DOHH2 (cell line): ENCODE data around the gene GALNT2.

Experiments
- H3F3A ChIP-seq: fragments of 200-600 bp; sonication (generic), shearing (Covaris generic); 2 replicates; pipeline ENCODE4 v1.6.0; 2016; ENCODE audit warnings: antibody characterized with exemption, mild to moderate bottlenecking; ENCODE audit not compliant: control insufficient read depth, insufficient read depth
- H3K27ac ChIP-seq: fragments of 200-600 bp; sonication (generic); 2 replicates; pipeline ENCODE4 v1.5.1; 2014; ENCODE audit warnings: low read depth, mild to moderate bottlenecking, low read length, moderate library complexity
- H3K27me3 ChIP-seq: fragments of 200-600 bp; sonication (generic); 2 replicates; pipeline ENCODE4 v1.6.1; 2014; ENCODE audit warnings: mild to moderate bottlenecking, low read length, mixed read lengths; ENCODE audit not compliant: control insufficient read depth
- H3K36me3 ChIP-seq: fragments of 200-600 bp; sonication (generic); 2 replicates; pipeline ENCODE4 v1.6.1; 2014; ENCODE audit warnings: mild to moderate bottlenecking, low read length, moderate library complexity, mixed read lengths; ENCODE audit not compliant: control insufficient read depth
- H3K4me1 ChIP-seq: fragments of 200-600 bp; sonication (generic); 2 replicates; pipeline ENCODE4 v1.6.1; 2014; ENCODE audit warnings: mild to moderate bottlenecking, low read length, mixed read lengths; ENCODE audit not compliant: control insufficient read depth
- H3K4me2 ChIP-seq: fragments of 200-600 bp; sonication (generic); 2 replicates; pipeline ENCODE4 v1.6.0; 2014; ENCODE audit warnings: mild to moderate bottlenecking, low read length, moderate library complexity
- H3K4me3 ChIP-seq: fragments of 200-600 bp; sonication (generic); 2 replicates; pipeline ENCODE4 v1.5.1; 2014; ENCODE audit warnings: mild to moderate bottlenecking, low read length, mixed read lengths
- H3K79me2 ChIP-seq: fragments of 200-600 bp; sonication (generic); 2 replicates; pipeline ENCODE4 v1.6.1; 2014; ENCODE audit warnings: mild to moderate bottlenecking, low read length, mixed read lengths; ENCODE audit not compliant: control insufficient read depth
- H3K9me2 ChIP-seq: fragments of 200-600 bp; sonication (generic); replicated peaks from 2 replicates; pipeline ENCODE4 v1.6.1; 2014; ENCODE audit warnings: mild to moderate bottlenecking, low read length, mixed read lengths; ENCODE audit not compliant: control insufficient read depth
- H3K9me3 ChIP-seq: fragments of 200-600 bp; sonication (generic); 2 replicates; pipeline ENCODE4 v1.6.1; 2014; ENCODE audit warnings: antibody characterized with exemption, low read length, mixed read lengths; ENCODE audit not compliant: control insufficient read depth, insufficient read depth
- H4K20me1 ChIP-seq: fragments of 200-600 bp; sonication (generic); 2 replicates; pipeline ENCODE4 v1.6.0; 2014; ENCODE audit warnings: low read depth, mild to moderate bottlenecking, antibody characterized with exemption, low read length, moderate library complexity; ENCODE audit not compliant: control insufficient read depth, insufficient read depth
- CTCF ChIP-seq: fragments of 200-600 bp; sonication (generic); IDR thresholded peaks from one replicate; pipeline ENCODE4 v1.5.1; 2014; ENCODE audit warnings: antibody characterized with exemption, mild to moderate bottlenecking, low read depth, low read length; ENCODE audit not compliant: poor library complexity, severe bottlenecking
- EZH2phosphoT487 ChIP-seq: fragments of 200-600 bp; sonication (generic); IDR thresholded peaks from 2 replicates; pipeline ENCODE4 v1.6.1; 2017; ENCODE audit warnings: borderline replicate concordance, mild to moderate bottlenecking, antibody characterized with exemption, low read length, moderate library complexity, mixed read lengths

Gene GALNT2

GRCh38 chr1:230061801-230062200 lies 5.2 kb upstream of the GALNT2 start:
- no peaks in the 10 kb centered on the region for H3K36me3 ChIP-seq
- no peaks in the 10 kb centered on the region for H3F3A ChIP-seq
- peaks cover 12% of the 10 kb centered on the region for H3K4me1 ChIP-seq
- no peak overlapping the region for H3K4me2 ChIP-seq
- no peaks in the 10 kb centered on the region for H4K20me1 ChIP-seq
- 0 out of 2 replicates have a peak, but pooled peaks cover 6% of the 10 kb centered on the region for H3K27me3 ChIP-seq
- no peak overlapping the region for H3K4me3 ChIP-seq
- no peak for TF ChIP-seq CTCF
- no peak for TF ChIP-seq EZH2phosphoT487
- H3K9me2 ChIP-seq = no peaks in the 10 kb centered on the region
- peaks cover 11% of the 10 kb centered on the region; the same call in 1 of the 2 replicates for H3K9me3 ChIP-seq
- H3K79me2 ChIP-seq = no peaks in the 10 kb centered on the region
- H3K27ac ChIP-seq = no peak overlapping the region

DNA sequence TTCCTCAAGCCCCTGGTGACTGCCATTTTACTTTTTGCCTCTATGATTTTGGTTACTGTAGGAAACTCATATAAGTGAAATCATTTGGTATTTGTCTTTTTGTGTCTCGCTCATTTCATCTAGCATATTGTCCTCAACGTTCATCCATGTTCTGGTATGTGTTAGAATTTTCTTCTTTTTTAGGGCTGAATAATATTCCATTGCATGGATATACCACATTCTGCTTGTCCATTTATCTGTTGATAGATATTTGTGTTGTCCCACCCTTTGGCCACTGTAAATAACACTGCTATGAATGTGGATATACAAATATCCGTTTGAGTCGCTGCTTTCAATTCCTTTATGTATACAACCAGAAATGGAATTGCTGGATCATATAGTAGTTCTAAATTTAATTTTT lies 4.5 kb upstream of the GALNT2 start:
- Histone ChIP-seq H3K79me2 (peaks cover 2% of the 10 kb centered on the region), H3K4me3 (no peak overlapping the region), H3K9me3 (peaks cover 11% of the 10 kb centered on the region; the same call in 1 of the 2 replicates), H3K4me1 (peaks cover 12% of the 10 kb centered on the region), H3F3A (no peaks in the 10 kb centered on the region), H4K20me1 (no peaks in the 10 kb centered on the region), H3K4me2 (no peak overlapping the region), H3K27ac (no peak overlapping the region), H3K36me3 (no peaks in the 10 kb centered on the region), H3K27me3 (0 out of 2 replicates have a peak, but pooled peaks cover 3% of the 10 kb centered on the region), H3K9me2 (no peaks in the 10 kb centered on the region)
- TF ChIP-seq CTCF (no peak), EZH2phosphoT487 (no peak)

- H3K36me3 ChIP-seq = no peaks in the 10 kb centered on the region
- H3F3A ChIP-seq = no peaks in the 10 kb centered on the region
- H3K27me3 ChIP-seq = 0 out of 2 replicates have a peak, but pooled peaks cover 3% of the 10 kb centered on the region
- peaks cover 11% of the 10 kb centered on the region; the same call in 1 of the 2 replicates for H3K9me3 ChIP-seq
- H3K79me2 ChIP-seq = peaks cover 19% of the 10 kb centered on the region
- no peak overlapping the region for H3K4me3 ChIP-seq
- no peak overlapping the region for H3K4me2 ChIP-seq
- H3K9me2 ChIP-seq = no peaks in the 10 kb centered on the region
- H3K4me1 ChIP-seq = peaks cover 22% of the 10 kb centered on the region
- H4K20me1 ChIP-seq = peaks cover 4% of the 10 kb centered on the region
- no peak overlapping the region for H3K27ac ChIP-seq
- no peak for TF ChIP-seq EZH2phosphoT487
- no peak for TF ChIP-seq CTCF
Observed at GRCh38 chr1:230064283-230064682, 2.8 kb upstream of the GALNT2 start.
